GM12801 (cell line): ENCODE results near the gene ATF2.

Experiments used
- TF ChIP-seq, protein P1 (sequence below): IDR thresholded peaks from one replicate; pipeline ENCODE4 v1.5.1; 2011; ENCODE audit warnings: control low read depth; ENCODE audit not compliant: insufficient read length; ENCODE audit errors: extremely low read depth

Gene ATF2

DNA sequence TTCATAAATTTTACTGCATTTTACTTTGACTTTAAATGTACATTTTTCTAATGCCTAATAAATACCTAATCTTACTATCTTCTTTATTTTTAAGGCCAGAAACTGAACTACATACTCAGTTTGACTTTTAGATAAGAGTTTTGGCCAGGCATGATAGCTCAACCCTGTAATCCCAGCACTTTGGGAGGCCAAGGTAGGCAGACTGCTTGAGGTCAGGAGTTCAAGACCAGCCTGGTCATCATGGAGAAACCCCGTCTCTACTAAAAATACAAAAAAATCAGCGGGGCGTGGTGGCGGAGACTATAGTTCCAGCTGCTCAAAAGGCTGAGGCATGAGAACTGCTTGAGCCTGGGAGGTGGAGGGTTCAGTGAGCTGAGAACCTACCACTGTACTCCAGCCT, 9.1 kb downstream of the ATF2 start:
- TF ChIP-seq, protein P1, sequence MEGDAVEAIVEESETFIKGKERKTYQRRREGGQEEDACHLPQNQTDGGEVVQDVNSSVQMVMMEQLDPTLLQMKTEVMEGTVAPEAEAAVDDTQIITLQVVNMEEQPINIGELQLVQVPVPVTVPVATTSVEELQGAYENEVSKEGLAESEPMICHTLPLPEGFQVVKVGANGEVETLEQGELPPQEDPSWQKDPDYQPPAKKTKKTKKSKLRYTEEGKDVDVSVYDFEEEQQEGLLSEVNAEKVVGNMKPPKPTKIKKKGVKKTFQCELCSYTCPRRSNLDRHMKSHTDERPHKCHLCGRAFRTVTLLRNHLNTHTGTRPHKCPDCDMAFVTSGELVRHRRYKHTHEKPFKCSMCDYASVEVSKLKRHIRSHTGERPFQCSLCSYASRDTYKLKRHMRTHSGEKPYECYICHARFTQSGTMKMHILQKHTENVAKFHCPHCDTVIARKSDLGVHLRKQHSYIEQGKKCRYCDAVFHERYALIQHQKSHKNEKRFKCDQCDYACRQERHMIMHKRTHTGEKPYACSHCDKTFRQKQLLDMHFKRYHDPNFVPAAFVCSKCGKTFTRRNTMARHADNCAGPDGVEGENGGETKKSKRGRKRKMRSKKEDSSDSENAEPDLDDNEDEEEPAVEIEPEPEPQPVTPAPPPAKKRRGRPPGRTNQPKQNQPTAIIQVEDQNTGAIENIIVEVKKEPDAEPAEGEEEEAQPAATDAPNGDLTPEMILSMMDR: no peak

- TF ChIP-seq, protein P1: no peak
These were observed 11.5 kb downstream of the ATF2 start for GRCh38 chr2:175156534-175156933.

DNA sequence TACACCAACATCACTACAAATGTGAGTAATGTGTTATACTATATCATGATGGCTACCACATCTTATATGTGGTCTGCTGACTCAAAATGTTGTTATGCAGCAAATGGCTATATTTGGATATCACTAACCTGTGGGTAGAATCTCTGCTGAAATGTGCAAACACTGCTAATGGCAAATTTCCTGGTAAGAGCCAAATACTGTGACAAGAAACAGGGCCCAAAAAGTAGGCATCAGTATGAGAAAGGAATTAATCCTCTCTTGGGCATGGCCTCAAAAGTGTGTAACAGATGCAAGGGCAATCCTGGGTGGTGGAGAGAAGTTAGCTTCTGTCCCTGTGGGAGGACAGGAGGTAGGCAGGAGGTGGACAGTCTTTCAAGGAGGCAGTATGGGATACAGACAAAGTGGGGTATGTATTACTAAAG, 13.3 kb downstream of the ATF2 start:
- TF ChIP-seq, protein P1: no peak

DNA sequence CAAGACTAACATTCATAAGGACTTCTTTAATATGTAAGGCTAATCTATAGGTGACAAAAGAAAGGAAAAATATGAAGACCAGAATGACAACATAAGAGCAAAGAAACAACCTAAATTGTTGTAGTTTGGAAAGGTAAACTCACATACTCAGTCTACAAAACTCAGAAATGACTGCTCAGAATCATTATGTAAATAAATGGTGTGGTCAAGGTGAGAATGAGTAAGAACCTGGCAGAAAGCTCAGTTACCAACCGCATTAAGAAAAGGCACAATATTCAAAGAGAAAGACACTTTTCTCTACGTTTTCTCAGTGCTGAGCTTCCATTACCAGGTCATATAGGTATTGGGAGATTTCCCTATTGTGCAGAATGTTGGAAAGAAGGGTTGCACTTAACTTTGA, 15.8 kb downstream of the ATF2 start:
- TF ChIP-seq, protein P1: no peak

GRCh38 chr2:175151791-175152190, 16.2 kb downstream of the ATF2 start:
- TF ChIP-seq, protein P1: no peak

DNA sequence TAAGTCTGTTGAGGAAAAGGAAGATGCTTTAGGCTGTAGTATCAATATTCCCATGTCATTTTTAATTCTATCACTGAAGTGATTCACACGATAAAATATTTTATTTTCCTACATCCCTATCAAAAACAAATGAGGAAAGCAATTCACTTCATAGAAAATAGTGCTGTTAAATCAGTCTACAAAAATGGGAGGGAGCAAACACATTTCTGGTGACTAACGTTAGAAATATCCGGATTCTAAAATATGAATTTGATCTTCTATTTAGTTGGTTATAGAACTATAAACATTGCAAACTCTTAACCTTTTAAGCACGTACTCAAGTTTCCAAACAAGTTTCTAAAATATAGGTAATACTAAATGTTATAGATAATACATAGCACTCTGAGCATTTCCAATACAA, 20.8 kb downstream of the ATF2 start:
- TF ChIP-seq, protein P1: no peak

DNA sequence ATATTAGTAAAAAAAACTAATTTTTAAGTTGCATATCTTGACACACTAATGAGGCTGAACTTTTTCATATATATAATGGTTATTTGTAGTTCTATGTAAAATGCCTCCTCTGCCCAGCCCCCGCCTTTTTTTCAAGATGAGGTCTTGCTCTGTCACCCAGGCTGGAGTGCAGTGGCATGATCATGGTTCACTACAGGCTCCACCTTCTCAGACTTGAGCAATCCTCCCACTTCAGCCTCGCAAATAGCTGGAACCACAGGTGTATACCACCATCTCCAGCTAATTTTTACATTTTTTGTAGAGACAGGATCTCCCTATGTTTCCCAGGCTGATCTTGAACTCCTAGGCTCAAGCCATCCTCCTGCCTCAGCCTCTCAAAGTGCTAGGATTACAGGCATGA, 24.3 kb downstream of the ATF2 start:
- TF ChIP-seq, protein P1: no peak

- TF ChIP-seq, protein P1: no peak
These were observed 24.8 kb downstream of the ATF2 start for GRCh38 chr2:175143191-175143590.
